Activated CD4-positive, CD25-positive, alpha-beta regulatory T cell treated with anti-CD3 and anti-CD28 coated beads, Interleukin-2, amount 50 U/mL, for 72 hours (primary cell): ENCODE results near the gene NUCKS1.
A peak's percentile ranks its signal among the peaks of the same experiment; 100 is the strongest.

ENCODE experiments used
- DNase-seq: peaks from one replicate; pipeline ENCODE4 v3.0.0; 2021

The NUCKS1 gene

GRCh38 chr1:205750138-205751035, at the start of gene NUCKS1:
Gene NUCKS1 (minus strand): TSS chr1:205750182. CDS start chr1:205749973, 209 bp downstream.
- peak; percentile 89 for DNase-seq

- DNase-seq = no peak
Measured at GRCh38 chr1:205798577-205798976, 48.6 kb upstream of the NUCKS1 start.

GRCh38 chr1:205797168-205797567, 47.2 kb upstream of the NUCKS1 start:
- DNase-seq = no peak

- DNase-seq = no peak
Measured at GRCh38 chr1:205794011-205794730, 44.2 kb upstream of the NUCKS1 start.

- DNase-seq = no peak
Measured at GRCh38 chr1:205792961-205793673, 43.1 kb upstream of the NUCKS1 start.

GRCh38 chr1:205792481-205792881, 42.5 kb upstream of the NUCKS1 start:
- no peak for DNase-seq

- DNase-seq = no peak
Measured at GRCh38 chr1:205791568-205792180, 41.7 kb upstream of the NUCKS1 start.

GRCh38 chr1:205787287-205787916, 37.4 kb upstream of the NUCKS1 start:
- DNase-seq = no peak

- no peak for DNase-seq
Measured at GRCh38 chr1:205786601-205787000, 36.6 kb upstream of the NUCKS1 start.

- DNase-seq = no peak
Measured at GRCh38 chr1:205785446-205785845, 35.5 kb upstream of the NUCKS1 start.

GRCh38 chr1:205783904-205784303, 33.9 kb upstream of the NUCKS1 start:
- DNase-seq = no peak

- DNase-seq = no peak
Measured at GRCh38 chr1:205783433-205783795, 33.4 kb upstream of the NUCKS1 start.

GRCh38 chr1:205782627-205783432, 32.8 kb upstream of the NUCKS1 start:
- DNase-seq = no peak

- DNase-seq = no peak
Measured at GRCh38 chr1:205780335-205780734, 30.4 kb upstream of the NUCKS1 start.

- no peak for DNase-seq
Measured at GRCh38 chr1:205777994-205778393, 28.0 kb upstream of the NUCKS1 start.

- no peak for DNase-seq
Measured at GRCh38 chr1:205775717-205776056, 25.7 kb upstream of the NUCKS1 start.

GRCh38 chr1:205775015-205775716, 25.2 kb upstream of the NUCKS1 start, which contains the start of gene RAB29:
Gene RAB29 (minus strand): TSS chr1:205775482. CDS start chr1:205774956, 526 bp downstream.
- DNase-seq = peak; percentile 75

- peak; percentile 36 for DNase-seq
Measured at GRCh38 chr1:205774198-205775014, 24.4 kb upstream of the NUCKS1 start.

- DNase-seq = no peak
Measured at GRCh38 chr1:205772607-205773032, 22.6 kb upstream of the NUCKS1 start.

GRCh38 chr1:205770618-205771017, 20.6 kb upstream of the NUCKS1 start:
- no peak for DNase-seq
